NB4 (cell line): ENCODE results near the gene PDE8A.

Experiments
- DNase-seq: peaks from one replicate; pipeline ENCODE4 v3.0.0; 2010; ENCODE audit warnings: low read depth
- H3K4me3 ChIP-seq: one replicate; pipeline ENCODE4 v1.5.1; 2011; ENCODE audit warnings: mild to moderate bottlenecking, low read depth, low read length, moderate library complexity
- MYC ChIP-seq: IDR thresholded peaks from 2 replicates; pipeline ENCODE4 v1.6.1; 2011; ENCODE audit warnings: low read depth, low read length
- POLR2A ChIP-seq: IDR thresholded peaks from 2 replicates; pipeline ENCODE4 v1.6.1; 2011; ENCODE audit warnings: mild to moderate bottlenecking; ENCODE audit not compliant: insufficient read length; ENCODE audit errors: extremely low read depth
- TF ChIP-seq, protein P1 (sequence below): IDR thresholded peaks from one replicate; pipeline ENCODE4 v1.5.1; 2012; ENCODE audit warnings: low read depth, low read length
- TF ChIP-seq, protein P2 (sequence below): IDR thresholded peaks from 2 replicates; pipeline ENCODE4 v1.6.1; 2011; ENCODE audit warnings: low read depth, low read length

The PDE8A gene

DNA sequence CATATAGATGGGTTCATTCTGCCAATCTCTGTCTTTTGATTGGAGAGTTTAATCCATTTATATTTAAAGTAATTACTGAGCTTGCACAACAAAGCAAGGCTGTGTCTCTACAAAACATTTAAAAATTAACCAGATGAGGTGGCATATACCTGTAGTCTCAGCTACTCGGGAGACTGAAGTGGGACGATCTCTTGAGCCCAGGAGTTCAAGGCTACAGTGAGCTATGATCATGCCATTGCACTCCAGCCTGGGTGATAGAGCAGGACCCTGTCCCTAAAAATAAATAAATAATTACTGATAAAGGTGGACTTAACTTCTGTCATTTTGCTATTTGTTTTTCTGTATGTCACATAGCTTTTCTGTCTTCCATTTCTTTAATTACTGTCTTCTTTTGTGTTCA is 78.1 kb downstream of the PDE8A start:
- no peak for DNase-seq
- TF ChIP-seq, protein P1, sequence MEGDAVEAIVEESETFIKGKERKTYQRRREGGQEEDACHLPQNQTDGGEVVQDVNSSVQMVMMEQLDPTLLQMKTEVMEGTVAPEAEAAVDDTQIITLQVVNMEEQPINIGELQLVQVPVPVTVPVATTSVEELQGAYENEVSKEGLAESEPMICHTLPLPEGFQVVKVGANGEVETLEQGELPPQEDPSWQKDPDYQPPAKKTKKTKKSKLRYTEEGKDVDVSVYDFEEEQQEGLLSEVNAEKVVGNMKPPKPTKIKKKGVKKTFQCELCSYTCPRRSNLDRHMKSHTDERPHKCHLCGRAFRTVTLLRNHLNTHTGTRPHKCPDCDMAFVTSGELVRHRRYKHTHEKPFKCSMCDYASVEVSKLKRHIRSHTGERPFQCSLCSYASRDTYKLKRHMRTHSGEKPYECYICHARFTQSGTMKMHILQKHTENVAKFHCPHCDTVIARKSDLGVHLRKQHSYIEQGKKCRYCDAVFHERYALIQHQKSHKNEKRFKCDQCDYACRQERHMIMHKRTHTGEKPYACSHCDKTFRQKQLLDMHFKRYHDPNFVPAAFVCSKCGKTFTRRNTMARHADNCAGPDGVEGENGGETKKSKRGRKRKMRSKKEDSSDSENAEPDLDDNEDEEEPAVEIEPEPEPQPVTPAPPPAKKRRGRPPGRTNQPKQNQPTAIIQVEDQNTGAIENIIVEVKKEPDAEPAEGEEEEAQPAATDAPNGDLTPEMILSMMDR, result no peak
- TF ChIP-seq, protein P2, sequence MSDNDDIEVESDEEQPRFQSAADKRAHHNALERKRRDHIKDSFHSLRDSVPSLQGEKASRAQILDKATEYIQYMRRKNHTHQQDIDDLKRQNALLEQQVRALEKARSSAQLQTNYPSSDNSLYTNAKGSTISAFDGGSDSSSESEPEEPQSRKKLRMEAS, result no peak
- TF ChIP-seq MYC (no peak), POLR2A (no peak)
- H3K4me3 ChIP-seq, result no peak overlapping the region

DNA sequence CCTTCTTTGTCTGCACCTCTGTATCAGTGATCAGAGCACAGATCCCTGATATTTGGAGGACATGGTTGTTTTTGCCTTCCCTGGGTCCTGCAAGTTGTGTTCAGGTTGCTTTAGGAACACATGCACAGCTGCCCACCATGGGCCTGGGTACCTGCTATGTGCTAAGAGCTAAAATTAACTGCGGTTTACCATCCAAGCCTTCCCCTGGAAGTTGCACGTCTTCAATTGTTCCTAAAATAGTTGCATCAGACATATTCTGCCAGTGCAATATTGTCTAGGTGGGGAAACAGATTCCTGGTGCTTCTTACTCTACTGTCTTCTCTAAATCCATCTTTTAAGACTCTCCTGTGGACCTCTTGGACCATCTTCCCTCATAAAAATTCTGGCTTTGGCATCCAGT is 80.9 kb downstream of the PDE8A start:
- no peak overlapping the region for H3K4me3 ChIP-seq
- peak; percentile 49 for DNase-seq
- TF ChIP-seq MYC, result no peak
- TF ChIP-seq, protein P2, result no peak
- TF ChIP-seq, protein P1, result no peak
- no peak for TF ChIP-seq POLR2A

DNA sequence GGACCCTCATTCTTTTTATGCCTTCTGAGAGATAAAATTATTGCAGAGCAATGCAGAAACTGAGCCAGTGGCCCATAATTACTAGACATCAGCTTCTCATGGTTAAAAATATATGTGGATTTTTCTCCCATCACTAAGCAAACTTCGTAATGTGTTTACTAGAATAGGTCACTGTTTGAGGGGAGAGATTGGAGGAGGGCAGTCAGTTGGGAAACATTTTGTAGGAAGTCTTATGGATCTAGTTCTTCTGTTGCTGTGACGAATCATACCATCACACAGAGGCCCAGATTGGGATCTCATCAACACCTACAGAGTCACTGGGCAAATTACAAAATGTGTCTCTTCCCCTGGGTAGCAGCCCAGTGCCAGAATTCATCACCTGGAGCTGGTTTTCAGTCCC is 81.4 kb downstream of the PDE8A start:
- H3K4me3 ChIP-seq, result no peak overlapping the region
- DNase-seq, result no peak
- TF ChIP-seq, protein P1, result no peak
- TF ChIP-seq POLR2A (no peak), MYC (no peak)
- TF ChIP-seq, protein P2, result no peak

DNA sequence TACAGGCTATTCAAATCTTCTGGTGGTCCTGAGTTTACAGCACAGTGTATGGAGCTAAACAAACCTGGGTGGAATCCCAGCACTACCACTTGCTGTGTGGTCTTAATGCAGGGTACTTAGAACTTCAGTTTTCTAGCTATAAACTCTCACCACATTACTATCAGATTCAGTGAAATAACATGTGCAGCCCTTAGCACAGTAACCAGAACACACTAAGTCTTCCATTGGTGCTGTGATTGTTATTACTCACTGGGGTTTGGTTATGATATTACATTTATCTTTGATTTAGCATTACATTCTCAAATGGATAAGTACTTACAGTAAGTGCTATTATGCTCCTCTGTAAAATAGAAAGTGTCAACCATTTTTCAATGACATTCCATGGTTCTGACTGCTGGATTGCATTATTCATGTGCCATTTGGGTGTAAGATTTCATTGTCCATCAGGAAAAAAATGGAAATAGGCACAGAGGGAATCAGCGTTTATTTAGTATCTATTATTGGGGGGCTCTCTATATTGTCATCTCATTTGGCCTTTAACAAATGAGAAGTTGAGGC is 81.9 kb downstream of the PDE8A start:
- TF ChIP-seq POLR2A (no peak), MYC (no peak)
- TF ChIP-seq, protein P2, result no peak
- TF ChIP-seq, protein P1, result no peak
- no peak for DNase-seq
- H3K4me3 ChIP-seq, result no peak overlapping the region

DNA sequence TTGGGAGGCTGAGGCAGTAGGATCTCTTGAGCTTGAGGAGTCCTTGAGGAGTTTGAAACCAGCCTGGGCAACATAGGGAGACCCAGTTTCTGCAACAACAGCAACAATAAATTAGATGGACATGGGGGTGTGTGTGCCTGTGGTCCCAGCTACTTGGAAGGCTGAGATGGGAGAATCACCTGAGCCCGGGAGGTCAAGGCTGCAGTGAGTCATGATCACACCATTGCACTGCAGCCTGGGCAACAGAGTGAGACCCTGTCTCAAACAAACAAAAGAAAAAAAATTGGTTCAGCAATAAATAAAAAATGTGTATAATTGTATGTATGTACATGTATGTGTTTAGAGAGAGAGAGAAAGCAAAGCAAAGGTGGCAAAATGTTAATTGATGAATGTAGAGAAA is 83.1 kb downstream of the PDE8A start:
- TF ChIP-seq, protein P1, result no peak
- TF ChIP-seq, protein P2, result no peak
- no peak for TF ChIP-seq MYC
- TF ChIP-seq POLR2A, result no peak
- H3K4me3 ChIP-seq, result no peak overlapping the region
- DNase-seq, result no peak

DNA sequence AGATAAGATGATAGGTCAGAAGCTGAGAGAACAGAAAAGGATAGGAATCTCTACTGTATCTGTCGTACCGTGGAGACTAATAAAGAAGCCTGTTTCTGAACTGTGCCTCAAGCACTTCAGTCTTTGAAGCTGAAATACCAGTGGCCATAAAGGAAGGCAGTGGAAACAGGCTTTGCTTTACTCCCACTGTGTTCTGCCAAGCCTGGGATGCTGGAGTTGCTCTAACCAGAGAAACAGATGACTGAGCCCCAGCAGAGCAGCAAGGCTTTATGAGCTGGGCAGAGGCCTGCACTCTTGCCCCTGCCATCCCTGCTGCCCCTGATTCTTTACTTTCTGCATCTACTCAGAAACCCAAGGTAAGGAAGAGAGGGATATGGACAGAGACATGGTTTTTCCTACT is 89.4 kb downstream of the PDE8A start:
- no peak overlapping the region for H3K4me3 ChIP-seq
- DNase-seq, result no peak
- TF ChIP-seq, protein P1, result no peak
- TF ChIP-seq MYC, result no peak
- TF ChIP-seq, protein P2, result no peak
- TF ChIP-seq POLR2A, result no peak
